Retinal pigment epithelial cell (primary cell): ENCODE measurements around the gene CNR2.
"Not testable (repeated sequence)": the region's sequence is repeated elsewhere in the genome, so short reads cannot be mapped to it uniquely, and the experiment has no call there.

ENCODE experiments used
- DNase-seq: peaks from one replicate; pipeline ENCODE4 v3.0.0-alpha.2; 2010; ENCODE audit warnings: low read depth
- H3K4me3 ChIP-seq: 2 replicates; pipeline ENCODE4 v1.5.1; 2011; ENCODE audit warnings: mild to moderate bottlenecking, low read length, control low read depth, moderate library complexity
- CTCF ChIP-seq: conservative IDR thresholded peaks from 2 replicates; pipeline ENCODE4 v1.5.1; 2011; ENCODE audit warnings: low read depth, low read length, control low read depth, inconsistent platforms

Gene CNR2

GRCh38 chr1:23913212-23913880 is at the start of gene CNR2:
Gene CNR2 (minus strand): TSS chr1:23913362. CDS start chr1:23875617, 37,745 bp downstream.
- no peak for DNase-seq
- H3K4me3 ChIP-seq, result no peak within 1 kb of the TSS
- TF ChIP-seq CTCF, result no peak

- DNase-seq, result no peak
- H3K4me3 ChIP-seq, result peak overlapping the region; percentile 72
- no peak for TF ChIP-seq CTCF
Observed at GRCh38 chr1:23960291-23961020, 47.3 kb upstream of the CNR2 start.

GRCh38 chr1:23959461-23960290 is 46.5 kb upstream of the CNR2 start, which contains the start of gene PNRC2:
Gene PNRC2 (plus strand): TSS chr1:23959828. CDS start chr1:23961458, 1,630 bp downstream.
- H3K4me3 ChIP-seq, result peak within 1 kb of the TSS; percentile 72
- TF ChIP-seq CTCF, result no peak
- peak; percentile 85 for DNase-seq

DNA sequence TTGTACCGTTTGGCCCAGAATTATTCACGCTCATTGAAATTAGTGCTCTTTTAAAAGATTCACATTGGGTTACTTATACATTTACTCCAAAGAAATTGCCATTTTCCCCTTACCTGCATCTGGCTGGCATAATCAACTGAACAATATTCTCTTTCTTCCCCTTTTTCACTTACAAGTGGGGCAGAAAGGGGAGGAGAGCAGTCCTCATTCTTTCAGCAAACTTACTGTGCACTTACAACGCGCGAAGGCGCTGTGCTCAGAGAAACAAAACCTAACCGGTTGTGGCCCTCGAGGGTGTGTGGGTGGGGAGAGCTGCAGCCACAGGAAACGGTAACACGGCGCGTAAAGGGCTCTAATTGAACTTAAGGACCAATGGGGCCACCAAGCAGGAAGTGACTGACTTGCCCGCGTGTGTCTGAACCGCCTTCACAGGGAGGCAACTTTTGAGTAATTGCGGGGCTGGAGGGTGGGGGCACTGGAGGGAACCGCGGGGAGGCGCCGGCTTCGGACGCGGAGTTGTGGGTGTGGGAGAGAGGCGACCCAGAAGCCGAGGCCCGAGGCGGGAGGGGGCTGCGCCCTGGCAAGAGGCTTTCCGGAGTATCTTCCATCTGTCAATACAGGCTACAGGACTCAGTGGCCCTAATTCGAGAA is 45.8 kb upstream of the CNR2 start:
- peak overlapping the region; percentile 72 for H3K4me3 ChIP-seq
- peak; percentile 86 for DNase-seq
- TF ChIP-seq CTCF, result peak; percentile 50

- not testable (repeated sequence) for DNase-seq
- peak overlapping the region; percentile 72 for H3K4me3 ChIP-seq
Observed at GRCh38 chr1:23958040-23958809, 45.1 kb upstream of the CNR2 start.

GRCh38 chr1:23957096-23957495 is 43.9 kb upstream of the CNR2 start:
- H3K4me3 ChIP-seq, result no peak overlapping the region
- no peak for DNase-seq
- no peak for TF ChIP-seq CTCF
